Germinal center (tissue), 1 donor: Measurements from ENCODE around the gene BLACAT1.
"Not testable (repeated sequence)": the region's sequence is repeated elsewhere in the genome, so short reads cannot be mapped to it uniquely, and the experiment has no call there.

ENCODE experiments used
- DNase-seq: peaks from one replicate; pipeline ENCODE4 v3.0.0; 2012; ENCODE audit warnings: mixed read lengths, low spot score

BLACAT1 gene

DNA sequence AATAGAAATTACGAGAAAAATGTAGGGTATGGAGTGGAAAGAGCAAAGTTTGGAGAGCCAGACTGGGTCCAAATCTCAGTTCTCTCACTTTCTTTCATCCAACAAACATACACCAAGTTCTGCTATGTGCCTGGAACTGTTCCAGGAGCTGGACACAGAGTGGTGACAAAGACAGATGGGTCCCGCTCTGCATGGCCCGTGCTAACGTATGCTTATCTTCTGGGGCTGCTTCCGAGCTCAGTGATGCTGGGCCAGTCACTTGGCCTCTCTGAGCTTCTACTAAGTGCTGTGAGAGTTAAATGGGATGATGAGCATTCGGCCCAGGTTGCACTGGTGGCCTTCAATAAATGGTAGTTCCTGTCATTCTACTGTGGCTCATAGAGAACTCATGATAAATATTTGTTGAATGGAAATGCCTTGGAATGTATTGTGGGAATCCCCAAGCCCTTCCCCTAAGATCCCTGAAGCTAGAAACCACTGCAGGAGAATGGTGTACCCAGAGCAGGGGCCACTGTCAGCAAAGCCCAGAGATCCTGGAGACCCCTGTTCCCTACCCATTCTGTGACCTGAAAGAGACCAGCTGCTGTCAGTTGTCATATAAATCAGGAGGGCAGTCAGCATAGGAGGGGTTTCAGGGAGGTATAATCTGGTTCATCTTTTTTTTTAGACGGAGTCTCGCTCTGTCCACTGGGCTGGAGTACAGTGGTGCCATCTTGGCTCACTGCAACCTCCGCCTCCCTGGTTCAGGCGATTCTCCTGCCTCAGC, 37.8 kb downstream of the BLACAT1 start:
- DNase-seq: no peak

DNA sequence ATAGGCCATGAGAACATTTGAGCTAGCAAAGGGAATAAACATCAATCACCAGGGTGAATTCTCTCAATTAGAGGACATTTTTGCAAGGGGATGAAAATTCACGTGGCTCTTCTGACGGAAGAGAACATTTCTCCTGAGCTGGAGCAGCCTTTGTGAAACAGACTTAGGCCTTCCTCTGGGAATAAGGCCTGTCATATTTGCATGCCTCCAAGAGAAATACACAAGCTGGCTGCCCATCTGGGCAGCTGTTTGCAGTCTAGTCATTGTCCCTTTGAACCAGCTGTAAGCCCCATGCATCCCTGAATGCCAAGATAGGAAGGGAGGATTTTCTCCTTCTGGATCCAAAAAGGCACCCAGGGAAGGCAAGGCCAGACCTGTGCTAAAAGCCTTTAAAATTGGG, 39.5 kb downstream of the BLACAT1 start:
- no peak for DNase-seq

DNA sequence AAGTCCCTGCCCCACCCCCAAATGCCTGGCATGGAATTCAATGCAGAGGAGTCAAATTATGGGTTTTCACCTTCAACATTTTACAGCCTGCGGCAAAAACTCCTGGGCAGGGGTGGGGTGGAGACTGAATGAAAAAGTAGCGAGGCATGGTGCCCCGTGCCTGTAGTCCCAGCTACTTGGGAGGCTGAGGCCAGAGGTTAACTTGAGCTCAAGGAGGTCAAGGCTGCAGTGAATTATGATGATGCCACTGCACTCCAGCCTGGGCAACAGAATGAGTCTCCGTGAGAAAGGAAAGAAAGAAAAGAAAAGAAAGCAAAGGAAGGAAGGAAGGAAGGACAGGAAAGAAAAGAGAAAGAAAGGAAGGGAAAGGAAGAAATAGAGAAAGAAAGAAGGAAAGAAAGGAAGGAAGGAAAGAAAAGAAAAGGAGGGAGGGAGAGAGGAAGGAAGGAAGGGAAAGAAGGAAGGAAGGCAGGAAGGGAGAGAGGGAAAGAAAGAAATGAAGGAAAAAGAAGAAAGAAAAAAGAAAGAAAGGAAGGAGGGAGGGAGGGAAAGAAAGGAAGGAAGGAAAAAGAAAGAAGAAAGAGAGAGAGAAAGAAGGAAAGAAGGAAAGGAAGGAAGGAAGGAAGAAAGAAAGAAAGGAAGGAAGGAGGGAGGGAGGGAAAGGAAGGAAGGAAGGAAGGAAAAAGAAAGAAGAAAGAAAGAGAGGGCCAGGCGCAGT, 45.1 kb downstream of the BLACAT1 start:
- DNase-seq: no peak

DNA sequence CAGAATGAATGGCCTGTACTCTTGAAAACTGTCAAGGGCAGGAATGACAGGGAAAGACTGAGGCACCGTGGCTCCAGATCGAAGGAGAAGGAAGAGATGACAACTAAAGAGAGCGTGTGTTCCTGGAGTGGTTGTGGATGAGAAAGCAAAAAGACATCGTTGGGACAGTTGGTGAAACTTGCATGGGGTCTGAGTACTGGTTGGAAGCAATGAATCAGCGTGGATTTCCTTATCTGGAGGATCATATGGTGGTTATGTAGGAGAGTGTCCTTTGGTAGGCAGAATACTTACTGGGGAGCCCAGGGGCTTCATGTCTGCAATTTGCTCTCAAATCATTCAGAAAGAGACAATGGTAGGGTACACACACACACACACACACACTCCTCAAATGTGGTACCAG, 47.9 kb downstream of the BLACAT1 start:
- DNase-seq: no peak

DNA sequence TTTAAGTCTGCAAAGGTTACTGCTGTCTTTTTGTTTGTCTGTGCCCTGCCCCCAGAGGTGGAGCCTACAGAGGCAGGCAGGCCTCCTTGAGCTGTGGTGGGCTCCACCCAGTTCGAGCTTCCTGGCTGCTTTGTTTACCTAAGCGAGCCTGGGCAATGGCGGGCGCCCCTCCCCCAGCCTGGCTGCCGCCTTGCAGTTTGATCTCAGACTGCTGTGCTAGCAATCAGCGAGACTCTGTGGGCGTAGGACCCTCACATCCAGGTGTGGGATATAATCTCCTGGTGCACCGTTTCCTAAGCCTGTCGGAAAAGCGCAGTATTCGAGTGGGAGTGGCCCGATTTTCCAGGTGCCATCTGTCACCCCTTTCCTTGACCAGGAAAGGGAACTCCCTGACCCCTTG, 49.6 kb downstream of the BLACAT1 start:
- DNase-seq: not testable (repeated sequence)
